HG03103 (cell line): ENCODE measurements around the gene ARID3A.

ENCODE experiments used
- ATAC-seq: cut with Tn5 transposase; IDR thresholded peaks from one replicate; pipeline ENCODE4 v1.9.1; 2021; ENCODE audit warnings: low read depth; ENCODE audit not compliant: unreplicated experiment

ARID3A gene

DNA sequence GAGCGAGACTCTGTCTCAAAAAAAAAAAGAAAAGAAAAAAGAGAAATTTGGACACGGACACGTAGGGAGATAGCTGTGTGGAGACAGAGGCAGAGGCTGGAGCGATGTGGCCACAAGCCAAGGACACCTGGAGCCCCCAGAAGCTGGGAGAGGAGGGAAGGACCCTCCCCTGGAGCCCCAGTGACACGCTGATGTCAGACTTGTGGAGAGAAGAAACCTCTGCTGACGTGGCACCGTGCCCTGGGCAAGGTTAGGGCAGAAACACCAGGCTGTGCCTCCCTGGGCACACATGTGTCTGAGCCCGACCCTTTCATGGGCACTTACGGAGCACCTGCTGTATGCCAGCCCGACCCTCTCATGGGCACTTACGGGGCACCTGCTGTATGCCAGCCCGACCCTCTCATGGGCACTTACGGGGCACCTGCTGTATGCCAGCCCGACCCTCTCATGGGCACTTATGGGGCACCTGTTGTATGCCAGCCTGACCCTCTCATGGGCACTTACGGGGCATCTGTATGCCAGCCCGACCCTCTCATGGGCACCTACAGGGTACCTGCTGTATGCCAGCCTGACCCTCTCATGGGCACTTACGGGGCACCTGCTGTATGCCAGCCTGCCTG is 17.8 kb downstream of the ARID3A start:
- no peak for ATAC-seq

DNA sequence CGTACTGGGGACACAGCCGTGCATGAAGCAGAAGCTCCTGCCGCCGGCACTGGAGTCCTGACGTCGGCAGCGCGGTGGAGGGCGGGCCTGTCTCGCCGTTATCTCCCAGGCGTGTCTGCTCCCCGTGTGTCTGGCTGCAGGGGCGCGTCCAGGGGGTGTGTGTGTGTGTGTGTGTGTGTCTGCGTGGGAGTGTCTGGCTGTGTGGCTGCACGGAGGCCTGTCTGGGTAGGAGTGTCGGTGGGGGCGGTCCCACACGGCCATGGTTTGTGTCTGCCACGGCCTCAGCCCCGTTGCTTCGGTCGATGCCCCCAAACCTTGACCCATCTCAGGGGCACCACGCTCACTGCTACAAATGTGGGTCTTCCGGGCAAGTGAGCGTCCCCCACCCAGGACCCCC is 18.3 kb downstream of the ARID3A start:
- no peak for ATAC-seq

DNA sequence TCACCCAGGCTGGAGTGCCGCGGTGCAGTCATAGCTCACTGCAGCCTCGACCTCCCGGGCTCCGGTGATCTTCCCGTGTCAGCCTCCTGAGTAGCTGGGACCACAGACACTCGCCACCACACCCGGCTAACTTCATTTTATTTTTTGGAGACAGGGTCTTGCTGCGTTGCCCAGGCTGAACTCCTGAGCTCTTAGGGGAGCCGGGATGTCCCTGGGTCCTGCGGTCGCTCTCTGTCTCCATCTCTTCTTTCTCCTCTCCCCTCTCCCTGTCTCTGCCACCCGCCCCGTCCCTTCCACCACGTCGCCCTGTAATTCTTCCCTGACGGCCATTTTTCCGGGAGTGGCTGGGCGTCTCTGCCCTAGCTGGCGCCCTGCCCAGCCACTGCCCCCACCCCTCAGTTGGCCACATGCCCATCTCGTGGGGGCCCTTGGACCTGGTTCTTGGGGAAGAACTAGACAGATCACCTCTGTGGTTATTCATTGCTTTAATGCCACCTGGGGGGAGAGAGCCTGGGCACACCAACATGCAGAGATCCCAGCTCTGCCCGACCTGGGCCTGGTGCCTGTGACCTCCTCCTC is 18.9 kb downstream of the ARID3A start:
- no peak for ATAC-seq

DNA sequence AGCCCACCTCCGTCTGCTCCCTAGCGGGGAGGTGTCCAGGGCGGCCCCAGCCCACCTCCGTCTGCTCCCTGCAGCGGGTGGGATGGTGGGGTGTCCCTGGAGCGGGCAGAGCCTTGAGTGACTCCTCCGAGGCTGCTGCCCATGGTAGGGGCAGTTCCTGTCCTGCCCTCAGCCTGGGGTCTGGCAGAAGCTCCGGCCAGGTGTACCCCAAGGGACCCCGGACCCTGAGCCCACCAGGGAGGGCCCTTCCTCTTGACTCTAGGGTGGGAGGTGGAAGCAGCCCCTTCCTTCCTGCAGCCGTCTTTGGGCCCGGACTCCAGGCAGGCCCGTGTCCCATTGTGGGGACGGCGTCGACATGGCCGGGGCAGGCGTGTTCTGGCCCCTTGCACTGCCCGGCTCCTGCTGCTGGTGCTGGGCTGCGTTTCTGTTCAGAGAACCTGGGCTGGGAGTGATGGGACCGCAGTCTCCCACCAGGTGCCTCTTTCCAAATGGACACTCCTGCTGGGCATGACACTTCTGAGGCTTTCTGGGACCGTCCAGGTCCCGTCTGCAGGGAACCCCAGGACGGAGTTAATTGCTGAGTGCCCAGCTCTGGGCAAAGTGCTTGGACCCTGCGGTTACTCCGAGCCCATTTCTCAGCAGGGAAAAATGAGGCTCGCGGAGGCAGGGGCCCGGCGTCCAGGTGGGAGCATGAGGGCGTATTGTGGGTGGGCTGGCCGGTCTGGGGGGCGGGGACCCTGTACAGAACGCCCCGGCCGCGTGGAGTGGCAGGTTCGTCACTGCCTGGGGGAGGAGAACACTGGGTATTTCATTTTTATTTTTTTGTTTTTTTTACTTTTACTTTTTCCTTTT is 19.8 kb downstream of the ARID3A start:
- no peak for ATAC-seq

DNA sequence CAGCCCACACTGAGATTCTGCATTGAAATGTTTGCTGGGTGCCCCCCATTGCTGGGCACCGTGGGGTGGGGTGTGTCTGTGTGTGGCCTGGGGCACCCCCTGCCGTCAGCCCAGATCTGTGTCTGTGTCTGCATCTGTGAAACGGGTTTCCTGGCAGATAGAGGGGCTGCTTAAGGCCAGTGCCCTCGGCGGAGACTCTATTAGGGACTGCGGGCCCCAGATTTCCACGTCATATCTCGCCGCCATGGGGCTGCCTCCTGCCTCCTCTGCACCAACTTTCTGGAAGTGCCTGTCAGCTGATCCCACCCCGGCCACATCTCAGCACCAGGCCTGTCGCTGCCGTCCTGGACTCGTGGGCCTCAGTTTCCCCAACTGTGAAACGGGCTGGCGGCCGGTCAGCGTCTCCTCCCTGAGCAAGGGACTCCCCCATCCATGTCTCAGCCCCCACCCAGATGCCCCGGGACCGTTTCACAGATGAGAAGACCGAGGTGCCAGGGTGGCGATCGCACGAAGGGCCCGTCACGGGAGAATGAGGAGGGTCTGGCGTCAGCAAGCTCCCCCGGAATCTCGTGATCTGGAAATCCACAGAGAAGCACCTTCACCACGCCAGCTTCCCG is 21.4 kb downstream of the ARID3A start:
- ATAC-seq, result peak; percentile 6

DNA sequence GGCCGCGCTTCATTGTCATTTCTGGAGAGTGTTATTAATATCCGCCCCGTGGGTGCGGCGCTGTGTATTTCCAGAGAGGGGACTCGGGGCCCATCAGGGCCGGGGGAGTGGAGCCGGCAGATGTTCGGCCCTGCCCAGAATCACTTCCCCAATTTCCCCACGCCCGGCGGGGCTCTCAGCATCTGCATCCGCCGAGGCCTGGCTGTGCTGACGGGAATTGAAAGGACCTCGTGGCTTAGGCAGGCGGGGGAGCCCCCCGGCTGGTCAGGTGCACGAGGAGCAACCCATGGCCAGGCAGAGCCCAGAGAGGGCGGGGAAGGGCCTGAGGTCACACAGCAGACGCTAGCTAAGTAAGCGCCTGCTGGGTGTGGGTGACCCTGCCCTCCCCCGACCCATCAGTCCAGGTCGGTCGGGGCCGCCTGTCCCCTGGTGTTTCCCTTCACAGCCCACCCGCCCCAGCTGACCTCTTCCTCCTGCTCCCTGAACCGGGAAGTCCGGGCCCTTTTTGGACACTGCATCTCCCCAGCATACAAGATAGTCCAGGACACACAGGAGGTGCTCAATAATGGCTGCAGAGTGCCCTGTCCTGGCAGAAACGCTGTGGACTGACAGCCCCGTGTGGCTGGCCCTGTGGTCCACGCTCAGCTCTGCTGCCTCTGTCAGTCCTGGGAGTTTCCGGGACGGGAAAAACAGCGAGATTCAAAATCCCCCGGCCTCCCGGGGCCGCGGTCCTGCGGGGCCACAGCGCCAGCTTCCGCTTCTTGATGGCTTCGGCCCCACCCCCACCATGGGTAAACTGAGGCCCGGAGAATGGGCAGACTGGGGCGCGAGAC is 22.1 kb downstream of the ARID3A start:
- peak; percentile 56 for ATAC-seq

DNA sequence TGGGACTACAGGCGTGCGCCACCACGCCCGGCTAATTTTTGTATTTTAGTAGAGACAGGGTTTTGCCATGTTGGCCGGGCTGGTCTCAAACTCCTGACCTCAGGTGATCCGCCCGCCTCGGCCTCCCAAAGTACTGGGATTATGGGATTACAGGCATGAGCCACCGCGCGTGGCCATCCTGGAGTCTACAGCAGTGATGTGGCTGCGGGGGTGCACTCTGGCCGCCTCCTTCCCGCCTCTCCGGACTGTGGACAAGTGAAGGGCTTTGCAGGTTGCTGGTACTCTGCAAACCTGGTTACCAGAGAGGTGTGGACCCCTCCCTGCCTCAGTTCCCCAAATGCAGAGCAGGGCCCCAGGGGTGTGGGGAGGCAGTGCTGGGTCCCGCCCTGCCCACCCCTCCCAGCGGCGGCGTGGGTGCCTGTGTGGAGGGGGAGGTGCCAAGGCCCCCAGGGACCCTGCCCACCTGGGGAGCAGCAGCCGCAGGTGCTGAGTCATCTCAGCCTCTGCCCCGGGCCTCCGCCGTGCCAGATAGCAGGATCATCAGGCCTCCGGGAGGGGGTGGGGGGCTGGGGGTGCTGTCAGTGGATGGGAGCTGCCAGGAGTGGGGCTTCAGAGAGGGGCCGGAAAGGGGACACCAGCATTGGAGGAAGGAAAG is 23.1 kb downstream of the ARID3A start:
- no peak for ATAC-seq

DNA sequence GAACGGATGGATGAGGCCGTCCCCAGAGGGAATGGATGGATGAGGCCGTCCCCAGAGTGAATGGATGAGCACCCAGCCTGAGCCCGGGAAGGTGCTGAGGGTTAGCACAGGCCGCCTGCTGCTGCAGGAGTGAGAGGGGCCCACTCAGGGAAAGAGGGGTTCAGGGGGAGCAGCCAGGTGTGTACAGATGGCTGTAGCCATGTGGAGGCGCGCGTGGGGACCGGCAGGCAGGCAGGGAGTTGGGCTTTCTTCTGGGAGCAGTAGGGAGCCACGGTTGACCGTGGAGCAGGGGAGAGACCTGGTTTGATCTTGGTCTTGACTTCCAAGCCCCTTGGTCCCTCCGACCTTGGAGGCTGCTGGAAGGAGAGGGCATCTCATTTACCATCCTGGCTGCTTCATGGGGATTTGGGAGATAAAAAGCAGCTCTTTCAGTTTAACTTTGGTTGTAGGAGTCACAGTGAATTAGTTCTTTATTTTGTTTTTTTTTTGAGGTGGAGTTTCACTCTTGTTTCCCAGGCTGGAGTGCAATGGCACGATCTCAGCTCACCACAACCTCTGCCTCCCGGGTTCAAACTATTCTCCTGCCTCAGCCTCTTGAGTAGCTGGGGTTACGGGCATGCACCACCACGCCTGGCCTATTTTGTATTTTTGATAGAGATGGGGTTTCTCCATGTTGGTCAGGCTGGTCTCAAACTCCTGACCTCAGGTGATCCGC is 24.7 kb downstream of the ARID3A start:
- ATAC-seq, result no peak

DNA sequence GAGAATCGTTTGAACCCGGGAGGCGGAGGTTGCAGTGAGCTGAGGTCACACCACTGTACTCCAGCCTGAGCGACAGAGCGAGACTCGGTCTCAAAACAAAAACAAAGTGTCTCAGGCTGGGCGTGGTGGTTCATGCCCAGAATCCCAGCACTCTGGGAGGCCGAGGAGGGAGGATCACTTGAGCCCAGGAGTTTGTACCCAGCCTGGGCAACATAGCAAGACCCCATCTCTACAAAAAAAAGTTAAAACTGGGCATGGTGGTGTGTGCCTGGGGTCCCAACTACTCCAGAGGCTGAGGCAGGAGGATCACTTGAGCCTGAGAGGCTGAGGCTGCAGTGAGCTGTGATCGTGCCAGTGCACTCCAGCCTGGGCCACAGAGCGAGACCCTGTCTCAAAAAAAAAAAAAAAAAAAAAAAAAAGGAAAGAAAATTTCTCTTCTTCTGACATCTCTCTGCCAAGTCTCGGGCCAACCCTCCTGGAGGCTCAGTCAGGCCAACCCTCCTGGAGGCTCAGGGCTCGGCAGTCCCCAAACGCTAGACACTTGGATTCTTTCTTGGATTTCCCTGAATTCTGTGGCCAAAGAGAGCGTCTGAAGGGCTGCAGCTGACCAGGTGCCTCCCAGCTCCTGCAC is 26.3 kb downstream of the ARID3A start:
- no peak for ATAC-seq

DNA sequence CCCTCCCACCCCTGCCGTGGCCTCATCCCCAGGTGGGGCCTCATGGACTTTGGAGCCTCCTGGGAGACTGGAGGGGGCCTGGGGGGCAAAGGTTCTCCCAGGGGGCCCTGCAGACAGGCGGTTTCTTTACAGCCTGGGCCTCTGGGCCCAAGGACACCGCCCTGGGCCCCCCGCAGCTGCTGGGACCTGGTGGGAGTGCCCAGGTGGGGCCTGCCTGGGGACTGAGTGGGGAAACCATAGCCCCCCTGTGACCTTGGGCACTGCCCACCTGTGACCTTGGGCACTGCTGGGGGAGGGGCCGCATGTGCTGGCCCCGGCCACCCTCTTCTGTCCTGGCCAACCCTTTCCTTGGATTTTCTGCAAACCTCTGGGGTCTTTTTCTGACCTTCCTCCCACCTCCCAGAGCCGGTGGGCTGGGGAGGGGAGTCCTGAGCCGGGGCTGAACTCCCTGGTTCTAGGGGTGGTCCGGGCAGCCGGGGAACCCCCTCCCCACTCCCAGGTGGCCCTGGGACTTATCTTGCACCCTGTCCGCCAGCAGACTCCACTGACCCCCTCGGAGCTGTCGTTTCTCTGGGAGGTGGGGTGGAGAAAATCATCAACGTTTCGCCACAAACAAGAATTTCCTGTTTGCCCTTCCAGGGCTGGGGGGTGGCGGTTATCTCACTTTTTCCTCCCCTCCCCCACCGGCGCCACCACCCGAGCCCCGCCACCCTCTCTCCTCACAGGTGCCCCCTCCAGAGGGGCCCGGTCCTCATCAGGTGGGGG is 27.0 kb downstream of the ARID3A start:
- ATAC-seq, result no peak

DNA sequence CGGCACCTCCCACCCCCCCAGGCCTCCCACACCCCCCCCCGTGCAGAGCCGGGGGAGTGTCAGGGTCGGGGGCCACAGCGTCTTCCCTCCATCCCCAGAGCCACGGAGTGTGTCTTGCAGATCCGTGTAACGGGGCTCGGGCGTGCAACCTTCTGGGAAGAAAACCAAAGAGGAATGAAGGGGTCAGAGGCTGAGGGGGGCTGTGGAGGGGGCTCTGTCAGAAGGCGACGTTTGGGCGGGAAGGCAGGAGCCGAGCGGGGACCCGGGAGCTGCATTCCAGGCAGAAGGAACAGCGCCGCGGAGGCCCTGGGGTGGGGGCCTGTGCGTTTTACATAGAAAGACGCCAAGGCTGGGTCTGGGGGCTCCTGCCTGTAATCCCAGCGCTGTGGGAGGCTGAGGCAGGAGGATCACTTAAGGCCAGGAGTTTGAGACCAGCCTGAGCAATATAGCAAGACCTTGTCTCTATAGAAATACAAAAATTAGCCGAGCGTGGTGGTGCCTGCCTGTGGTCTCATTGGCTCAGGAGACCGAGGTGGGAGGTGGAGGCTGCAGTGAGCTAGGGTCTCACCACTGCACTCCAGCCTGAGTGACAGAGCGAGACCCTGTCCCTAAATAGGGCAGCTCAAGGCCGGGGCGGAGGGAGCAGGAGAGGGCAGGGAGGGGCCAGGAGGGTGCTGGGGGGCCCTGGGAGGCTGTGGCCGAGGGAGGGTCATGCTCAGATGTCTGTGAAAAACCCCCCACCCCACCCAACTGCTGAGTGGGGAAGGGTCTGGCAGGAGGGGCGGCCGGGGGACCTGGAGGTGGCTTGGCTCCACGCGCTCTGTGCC is 27.8 kb downstream of the ARID3A start:
- ATAC-seq, result no peak

DNA sequence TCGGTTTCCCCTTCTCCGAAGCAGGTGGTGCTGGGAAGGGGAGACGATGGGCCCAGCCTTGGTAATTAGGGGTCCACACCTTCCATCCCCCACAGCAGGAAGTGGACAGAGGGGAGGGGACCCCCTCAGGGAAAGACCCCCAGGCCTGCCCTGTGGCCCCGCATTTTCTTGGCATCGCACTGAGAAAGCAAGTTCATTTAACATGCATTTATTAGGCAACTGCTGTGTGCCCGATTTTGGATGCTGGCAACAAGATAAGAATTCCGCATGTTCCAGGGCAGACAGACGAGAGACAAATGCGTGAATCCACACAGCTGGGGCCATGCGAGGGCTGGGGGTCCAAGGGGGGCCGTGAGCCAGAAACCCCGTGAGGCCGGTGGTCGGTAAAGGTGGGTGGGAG is 28.4 kb downstream of the ARID3A start:
- no peak for ATAC-seq

DNA sequence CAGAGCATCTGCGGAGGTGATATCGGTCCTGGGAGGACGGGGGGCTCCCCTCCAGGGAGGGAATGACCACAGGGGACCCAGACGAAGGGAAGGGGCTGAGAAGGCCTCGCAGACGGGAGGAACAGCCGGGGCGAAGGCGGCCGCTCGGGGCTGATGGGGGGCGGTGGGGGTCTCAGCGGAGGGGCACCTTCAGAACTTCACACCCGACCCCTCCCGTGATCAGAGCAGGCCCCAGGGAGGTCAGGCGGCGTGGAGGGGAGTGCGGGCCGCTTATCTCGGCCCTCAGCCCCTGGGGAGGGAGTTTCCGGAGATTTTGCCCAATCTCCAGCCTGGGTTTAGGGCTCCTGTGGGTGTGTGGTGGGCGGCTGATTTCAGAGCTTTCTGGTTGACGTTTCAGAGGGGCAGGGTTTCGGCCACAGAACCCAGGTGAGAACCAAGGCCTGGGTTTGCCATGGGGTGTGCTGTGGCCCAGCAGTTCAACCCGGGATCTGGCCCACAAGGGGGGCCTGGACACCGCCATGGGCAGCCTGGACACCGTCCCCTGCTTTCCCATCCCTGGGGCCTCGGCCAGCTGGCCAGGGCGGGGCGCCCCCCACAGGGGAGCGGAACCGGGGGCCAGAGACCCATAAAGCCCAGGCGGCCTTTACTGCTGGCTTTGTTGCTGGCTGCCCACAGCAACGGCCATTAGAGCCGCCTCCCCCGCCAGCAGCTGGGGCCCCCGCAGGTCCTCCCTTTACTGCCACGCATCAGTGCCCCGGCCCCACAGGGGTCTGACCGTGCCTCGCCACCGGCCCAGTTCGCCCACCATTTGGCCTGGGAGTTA is 29.0 kb downstream of the ARID3A start:
- ATAC-seq, result no peak

DNA sequence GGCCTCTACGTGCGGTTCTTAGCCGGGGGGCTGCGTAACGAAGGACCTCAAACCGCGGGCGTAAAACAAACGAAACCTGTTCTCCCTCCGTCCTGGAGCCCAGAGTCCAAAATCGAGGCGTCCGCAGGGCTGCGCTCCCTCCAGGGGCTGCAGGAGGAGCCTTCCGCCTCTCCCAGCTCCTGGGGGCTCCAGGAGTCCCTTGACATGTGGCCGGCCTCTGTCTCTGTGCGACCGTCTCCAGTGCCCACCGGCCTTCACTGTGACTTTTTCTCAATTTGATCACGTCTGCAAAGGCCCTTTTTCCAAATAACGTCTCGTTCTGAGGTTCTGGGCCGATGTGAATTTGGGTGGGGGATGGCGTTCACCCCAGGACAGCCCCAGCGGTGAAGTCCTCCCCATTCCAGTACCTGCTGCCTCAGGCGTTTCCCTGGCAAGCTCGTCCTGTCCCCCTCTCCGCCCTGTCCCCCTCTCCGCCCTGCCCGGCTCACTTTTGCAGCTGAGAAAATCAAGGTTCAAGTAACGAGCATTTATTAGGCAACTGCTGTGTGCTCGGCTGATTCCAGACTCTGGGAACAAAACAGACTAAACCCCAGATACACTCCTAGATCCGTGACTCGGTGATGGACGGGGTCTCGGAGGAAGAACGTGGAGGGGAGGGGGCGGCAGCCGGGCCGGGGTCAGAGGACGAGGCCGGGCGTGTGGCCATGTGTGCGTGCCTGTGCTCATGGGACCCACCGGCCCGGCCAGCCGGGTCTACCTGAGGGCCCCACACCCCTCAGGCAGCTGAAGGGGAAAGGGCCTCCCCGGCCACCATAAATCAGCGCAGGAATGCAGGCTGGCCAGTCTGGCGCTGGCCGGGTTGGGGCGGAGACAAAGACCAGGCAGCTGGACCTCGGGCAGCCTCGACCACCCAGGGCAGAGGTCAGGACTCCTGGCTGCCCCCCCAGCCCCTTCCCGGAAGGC is 30.2 kb downstream of the ARID3A start:
- no peak for ATAC-seq

DNA sequence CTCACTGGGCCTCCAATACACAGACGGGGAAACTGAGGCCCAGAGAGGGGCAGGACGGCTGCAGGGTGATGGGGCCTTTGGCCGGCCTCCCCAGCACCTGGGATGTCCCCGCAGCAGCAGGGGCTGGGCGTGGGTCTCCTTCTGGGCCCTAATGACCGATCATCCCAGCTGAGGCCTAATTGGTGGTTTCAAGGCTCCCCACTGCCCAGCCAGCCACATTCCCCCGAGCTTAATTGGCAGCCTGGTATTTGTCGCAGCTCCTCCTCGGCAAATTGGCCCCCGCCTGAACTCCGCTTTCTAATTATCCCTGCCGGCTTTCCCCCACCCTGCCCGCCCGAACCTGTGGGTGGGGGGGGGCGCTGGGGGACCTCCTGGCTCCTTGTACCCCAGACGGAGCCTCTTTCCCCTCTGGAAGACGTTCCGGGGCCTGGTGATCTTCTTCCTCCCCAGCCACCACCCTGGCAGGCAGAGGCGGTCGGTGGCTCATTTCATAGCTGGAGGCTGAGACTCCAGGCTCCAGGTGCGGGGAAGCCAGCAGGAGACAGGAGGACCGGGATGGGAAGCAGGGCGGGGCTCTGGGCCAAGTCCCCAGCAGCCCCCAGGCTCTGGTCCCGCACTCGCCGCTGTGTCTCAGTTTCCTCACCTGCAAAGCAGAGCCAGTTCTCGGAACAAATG is 31.1 kb downstream of the ARID3A start:
- ATAC-seq, result no peak
